ENCODE results near the gene LRRC4C.
"Not testable (repeated sequence)": the region's sequence is repeated elsewhere in the genome, so short reads cannot be mapped to it uniquely, and the experiment has no call there.

LRRC4C gene

GRCh38 chr11:41003339-41004282 is 455.8 kb downstream of the LRRC4C start:
- no peak for DNase-seq

GRCh38 chr11:40998920-40999319 is 460.5 kb downstream of the LRRC4C start:
- DNase-seq: no peak

GRCh38 chr11:40987776-40988435 is 471.5 kb downstream of the LRRC4C start:
- DNase-seq: no peak

- DNase-seq: no peak
Observed at GRCh38 chr11:40986320-40986719, 473.1 kb downstream of the LRRC4C start.

- DNase-seq: no peak
Observed at GRCh38 chr11:40975076-40975475, 484.4 kb downstream of the LRRC4C start.

- no peak for DNase-seq
Observed at GRCh38 chr11:40974186-40974795, 485.2 kb downstream of the LRRC4C start.

- DNase-seq: no peak
Observed at GRCh38 chr11:40958707-40959106, 500.7 kb downstream of the LRRC4C start.

GRCh38 chr11:40952479-40952878 is 507.0 kb downstream of the LRRC4C start:
- DNase-seq: no peak

- no peak for DNase-seq
Observed at GRCh38 chr11:40938002-40938401, 521.5 kb downstream of the LRRC4C start.

GRCh38 chr11:40924915-40925314 is 534.5 kb downstream of the LRRC4C start:
- DNase-seq: no peak

- no peak for DNase-seq
Observed at GRCh38 chr11:40921246-40921645, 538.2 kb downstream of the LRRC4C start.

- not testable (repeated sequence) for DNase-seq
Observed at GRCh38 chr11:40910774-40911173, 548.7 kb downstream of the LRRC4C start.

GRCh38 chr11:40894501-40894900 is 565.0 kb downstream of the LRRC4C start:
- DNase-seq: no peak

GRCh38 chr11:40885250-40885954 is 574.0 kb downstream of the LRRC4C start:
- DNase-seq: no peak

- DNase-seq: no peak
Observed at GRCh38 chr11:40882301-40882700, 577.2 kb downstream of the LRRC4C start.

- no peak for DNase-seq
Observed at GRCh38 chr11:40879911-40880310, 579.5 kb downstream of the LRRC4C start.

- DNase-seq: no peak
Observed at GRCh38 chr11:40877981-40878380, 581.5 kb downstream of the LRRC4C start.

- DNase-seq: no peak
Observed at GRCh38 chr11:40877256-40877655, 582.2 kb downstream of the LRRC4C start.

GRCh38 chr11:40867991-40868632 is 591.3 kb downstream of the LRRC4C start:
- no peak for DNase-seq

- DNase-seq: not testable (repeated sequence)
Observed at GRCh38 chr11:40857754-40858153, 601.7 kb downstream of the LRRC4C start.

- DNase-seq: no peak
Observed at GRCh38 chr11:40842750-40843339, 616.6 kb downstream of the LRRC4C start.

GRCh38 chr11:40841231-40841630 is 618.2 kb downstream of the LRRC4C start:
- DNase-seq: no peak
